Kidney (tissue), 14 donors: ENCODE results near the gene PROB1. TPM values are rescaled to one million over a fixed set of nuclear protein-coding genes. Genes with fewer than 3 reads are reported as not detected.

Source experiments
- DNase-seq, 5 donors: peaks; one replicate each; pipeline ENCODE4 v3.0.0-alpha.2; 2013 to 2020
- FAIRE-seq: peaks from 2 replicates; lab custom pipeline; 2012; peaks lifted over from hg19 to GRCh38; lab: Jason Lieb, UNC
- H3K27ac ChIP-seq, 2 donors: one replicate each; pipeline ENCODE4 v1.7.0; 2013; ENCODE audit warnings: low read depth in 2 of 2, low read length in 2 of 2, inconsistent platforms in 1 of 2
- H3K27me3 ChIP-seq: one replicate; pipeline ENCODE4 v1.7.1; 2013; ENCODE audit warnings: low read length, inconsistent platforms; ENCODE audit not compliant: control insufficient read depth, insufficient read depth
- H3K36me3 ChIP-seq, 3 donors: one replicate each; pipeline versions ENCODE4 v1.7.0 to v1.7.1; 2013; ENCODE audit warnings: low read length in 3 of 3, control low read depth in 1 of 3, inconsistent platforms in 1 of 3; ENCODE audit not compliant: insufficient read depth in 3 of 3, control insufficient read depth in 2 of 3
- H3K4me1 ChIP-seq, 3 donors: one replicate each; pipeline versions ENCODE4 v1.7.0 to v1.7.1; 2013; ENCODE audit warnings: low read length in 3 of 3, inconsistent platforms in 1 of 3, low read depth in 1 of 3; ENCODE audit not compliant: control insufficient read depth in 2 of 3, insufficient read depth in 2 of 3
- H3K4me3 ChIP-seq, 3 donors: one replicate each; pipeline versions ENCODE4 v1.7.0 to v1.8.1; 2013; ENCODE audit warnings: low read length in 3 of 3, control low read depth in 1 of 3, inconsistent platforms in 1 of 3
- H3K9ac ChIP-seq, 3 donors: one replicate each; pipeline versions ENCODE4 v1.7.0 to v1.7.1; 2013; ENCODE audit warnings: low read length in 3 of 3, control low read depth in 1 of 3, inconsistent platforms in 1 of 3
- H3K9me3 ChIP-seq, 3 donors: one replicate each; pipeline versions ENCODE4 v1.7.0 to v1.7.1; 2013; ENCODE audit warnings: low read length in 3 of 3, control low read depth in 1 of 3, inconsistent platforms in 1 of 3; ENCODE audit not compliant: control insufficient read depth in 2 of 3, insufficient read depth in 1 of 3
- intact Hi-C: fragments of 100-400 bp; cut with DNase I; formaldehyde crosslinking; loops from one replicate; pipeline ENCODE4 v1.11.1; 2022
- polyA plus RNA-seq: library from polyadenylated mRNA; stranded (reverse); fragments of 350-450 nt; fragmentation: Illumina TruSeq; extraction: RNeasy Lipid Tissue Mini Kit (QIAGEN cat#74804); gene quantifications from one replicate; pipeline ENCODE4 v1.2.3, GENCODE V29; 2014; ENCODE audit warnings: low read depth, low replicate concordance; ENCODE audit not compliant: insufficient read depth
- total RNA-seq: library from RNA; stranded (reverse); fragmentation: NEBNext Ultra II Directional; extraction: Animal tissue kit (Norgen Biotek cat#: 25700); gene quantifications from one replicate; pipeline ENCODE4 v1.2.1, GENCODE V29; 2021
- TF ChIP-seq, protein P1 (sequence below): IDR thresholded peaks from 3 replicates; pipeline ENCODE4 v1.5.1; 2012; ENCODE audit warnings: mild to moderate bottlenecking, moderate library complexity, borderline replicate concordance; ENCODE audit not compliant: insufficient read depth; ENCODE audit errors: extremely low read depth
- donor health status: control.
- donor health status: control.
- donor health status: control.
- donor health status: control.
- donor health status: control.
- donor health status: DM: yes; HTN: yes; CAD: no.
- donor health status: Normal renal cell carcinoma (clear cell type).

The PROB1 gene
- total and polyA plus RNA-seq, 2 donors from 2014 or later: 1.5 to 3.8 TPM

DNA sequence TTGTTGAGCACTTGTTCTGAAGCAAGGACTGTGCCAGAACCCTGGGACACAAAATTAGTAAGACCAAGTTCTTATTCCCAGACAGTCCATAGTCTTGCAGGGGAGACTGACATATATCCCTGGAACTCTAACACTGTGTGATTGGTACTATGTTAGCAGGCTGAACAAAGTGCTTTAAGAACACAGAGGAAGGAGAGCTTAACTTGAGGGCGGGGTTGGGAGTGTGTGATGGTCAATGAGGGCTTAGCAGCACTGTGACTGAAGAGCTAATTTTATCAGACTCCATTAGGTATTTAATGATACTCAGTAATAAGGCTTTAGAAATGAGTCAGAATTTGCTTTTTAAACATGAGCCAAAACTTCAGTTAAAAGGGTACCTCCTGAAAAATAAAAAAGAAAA is 23.9 kb upstream of the PROB1 start:
- H3K36me3 ChIP-seq: peaks cover 0 to 7% (median 5%) of the 10 kb centered on the region in 3 donors
- TF ChIP-seq, protein P1, sequence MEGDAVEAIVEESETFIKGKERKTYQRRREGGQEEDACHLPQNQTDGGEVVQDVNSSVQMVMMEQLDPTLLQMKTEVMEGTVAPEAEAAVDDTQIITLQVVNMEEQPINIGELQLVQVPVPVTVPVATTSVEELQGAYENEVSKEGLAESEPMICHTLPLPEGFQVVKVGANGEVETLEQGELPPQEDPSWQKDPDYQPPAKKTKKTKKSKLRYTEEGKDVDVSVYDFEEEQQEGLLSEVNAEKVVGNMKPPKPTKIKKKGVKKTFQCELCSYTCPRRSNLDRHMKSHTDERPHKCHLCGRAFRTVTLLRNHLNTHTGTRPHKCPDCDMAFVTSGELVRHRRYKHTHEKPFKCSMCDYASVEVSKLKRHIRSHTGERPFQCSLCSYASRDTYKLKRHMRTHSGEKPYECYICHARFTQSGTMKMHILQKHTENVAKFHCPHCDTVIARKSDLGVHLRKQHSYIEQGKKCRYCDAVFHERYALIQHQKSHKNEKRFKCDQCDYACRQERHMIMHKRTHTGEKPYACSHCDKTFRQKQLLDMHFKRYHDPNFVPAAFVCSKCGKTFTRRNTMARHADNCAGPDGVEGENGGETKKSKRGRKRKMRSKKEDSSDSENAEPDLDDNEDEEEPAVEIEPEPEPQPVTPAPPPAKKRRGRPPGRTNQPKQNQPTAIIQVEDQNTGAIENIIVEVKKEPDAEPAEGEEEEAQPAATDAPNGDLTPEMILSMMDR: no peak
- FAIRE-seq: no peak
- intact Hi-C loops: no loop called here
- no peaks in the 10 kb centered on the region for H3K27me3 ChIP-seq
- no peak overlapping the region for H3K4me3 ChIP-seq
- H3K4me1 ChIP-seq: peaks cover 0 to 39% (median 24%) of the 10 kb centered on the region in 3 donors
- H3K27ac ChIP-seq: peak overlapping the region in 1 of 2 donors; percentile 13
- H3K9ac ChIP-seq: peak overlapping the region in 1 of 3 donors; percentile 13
- H3K9me3 ChIP-seq: no peaks in the 10 kb centered on the region
- no peak for DNase-seq

DNA sequence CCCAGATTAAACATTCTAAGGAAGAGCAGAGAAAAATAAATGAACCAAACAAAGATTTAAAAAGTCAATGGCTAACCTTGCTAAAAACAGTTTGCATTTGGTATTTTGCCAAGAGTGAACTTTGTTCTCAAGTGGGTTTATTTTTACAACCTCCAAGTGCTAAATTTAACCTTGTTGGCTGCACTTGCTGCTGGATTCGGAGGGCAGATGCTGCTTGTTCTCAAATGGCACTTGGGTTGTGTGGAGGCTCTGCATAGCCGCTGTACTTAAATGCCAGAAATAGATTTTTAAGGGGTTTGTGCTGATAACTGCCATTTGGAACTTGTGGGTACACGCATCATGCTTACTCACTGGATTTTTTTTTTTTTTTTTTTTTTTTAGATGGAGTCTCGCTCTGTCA is 22.3 kb upstream of the PROB1 start:
- DNase-seq (peak in 2 of 5 donors; percentile 30 to 47), FAIRE-seq (peak; percentile 85)
- Histone ChIP-seq H3K36me3 (peaks cover 0 to 7% (median 4%) of the 10 kb centered on the region in 3 donors), H3K4me1 (peaks cover 0 to 43% (median 26%) of the 10 kb centered on the region in 3 donors), H3K27ac (peak overlapping the region in 1 of 2 donors; percentile 13), H3K9me3 (no peaks in the 10 kb centered on the region), H3K9ac (no peak overlapping the region), H3K4me3 (no peak overlapping the region), H3K27me3 (no peaks in the 10 kb centered on the region)
- TF ChIP-seq, protein P1: no peak
- intact Hi-C loops: no loop called here

DNA sequence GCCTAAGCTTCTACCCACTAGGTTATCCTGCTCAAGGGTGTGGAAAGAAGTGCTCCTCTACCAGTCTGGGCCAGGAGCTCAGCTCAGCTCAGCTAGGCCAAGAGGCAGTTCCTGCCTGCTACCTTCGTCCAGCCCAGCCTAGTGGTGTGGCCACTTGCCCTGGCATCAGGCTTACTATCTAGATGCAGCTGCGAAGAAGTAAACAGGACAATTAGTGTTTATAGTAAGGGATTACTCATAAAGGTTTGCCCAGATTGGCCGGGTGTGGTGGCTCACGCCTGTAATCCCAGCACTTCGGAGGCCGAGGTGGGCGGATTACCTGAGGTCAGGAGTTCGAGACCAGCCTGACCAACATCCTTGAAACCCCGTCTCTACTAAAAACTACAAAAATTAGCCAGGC is 21.7 kb upstream of the PROB1 start:
- no peak for DNase-seq
- Histone ChIP-seq H3K9me3 (no peaks in the 10 kb centered on the region), H3K4me1 (peaks cover 0 to 43% (median 26%) of the 10 kb centered on the region in 3 donors), H3K9ac (peak overlapping the region in 1 of 3 donors; percentile 51), H3K27ac (peak overlapping the region; percentile 59 to 74), H3K36me3 (peaks cover 0 to 7% (median 4%) of the 10 kb centered on the region in 3 donors), H3K4me3 (no peak overlapping the region), H3K27me3 (no peaks in the 10 kb centered on the region)
- intact Hi-C loops: no loop called here
- TF ChIP-seq, protein P1: no peak
- FAIRE-seq: no peak

DNA sequence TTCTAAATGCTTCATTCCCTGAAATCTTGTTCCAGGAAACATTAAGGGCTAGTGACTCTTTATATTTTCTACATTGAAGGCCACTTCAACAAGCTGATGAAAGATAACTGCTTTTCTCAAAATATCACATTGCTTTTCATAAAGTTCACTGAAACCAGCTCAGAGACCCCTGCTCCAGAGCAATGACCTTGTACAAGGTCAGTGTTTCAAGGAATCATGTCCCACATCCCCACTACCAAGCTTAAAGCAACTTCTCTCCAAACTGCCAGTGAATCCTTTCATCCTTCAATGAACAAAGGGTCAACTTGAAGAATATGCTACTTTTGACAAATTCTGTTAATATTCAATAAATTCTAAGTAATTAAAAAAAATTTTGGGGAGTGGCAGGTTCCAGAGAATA is 21.0 kb upstream of the PROB1 start:
- Histone ChIP-seq H3K36me3 (peaks cover 0 to 7% (median 4%) of the 10 kb centered on the region in 3 donors), H3K27ac (peak overlapping the region; percentile 56 to 81), H3K9me3 (no peaks in the 10 kb centered on the region), H3K4me3 (no peak overlapping the region), H3K27me3 (no peaks in the 10 kb centered on the region), H3K9ac (peak overlapping the region in 1 of 3 donors; percentile 21), H3K4me1 (peaks cover 0 to 43% (median 26%) of the 10 kb centered on the region in 3 donors)
- no peak for DNase-seq
- TF ChIP-seq, protein P1: no peak
- intact Hi-C loops: no loop called here
- FAIRE-seq: no peak
